ENCODE results near the gene PRRG4.

GRCh38 chr11:32831221-32831620 lies 1.5 kb downstream of the PRRG4 start:
- TF ChIP-seq EZH2phosphoT487 (IDR thresholded peaks at IDR 0.05; ENCODE audit: insufficient read depth, low read depth) (no peak), EZH2 (IDR thresholded peaks at IDR 0.05; ENCODE audit: insufficient read depth, poor library complexity, severe bottlenecking) (no peak)

Measured in GM23248 (cell line).